HepG2 (cell line): Measurements from ENCODE around the gene SPOPL. TPM values are rescaled to one million over a fixed set of nuclear protein-coding genes. Genes with fewer than 3 reads are reported as not detected.
A peak's percentile ranks its signal among the peaks of the same experiment; 100 is the strongest.

ENCODE experiments used
- BRD4 ChIP-seq: sonication (generic); formaldehyde crosslinking; IDR thresholded peaks from 2 replicates; pipeline ENCODE4 v1.4.0; 2020; ENCODE audit warnings: missing genetic modification reagents
- DMAP1 ChIP-seq: IDR thresholded peaks from 2 replicates; pipeline ENCODE4 v1.6.1; 2016
- GATAD1 ChIP-seq: IDR thresholded peaks from 2 replicates; pipeline ENCODE4 v1.6.1; 2016; ENCODE audit warnings: missing genetic modification reagents, missing compliant biosample characterization
- GFI1 ChIP-seq: sonication (generic); formaldehyde crosslinking; IDR thresholded peaks from 2 replicates; pipeline ENCODE4 v1.5.0; 2020; ENCODE audit warnings: missing genetic modification reagents, mild to moderate bottlenecking, borderline replicate concordance
- JUND ChIP-seq: sonication (generic); formaldehyde crosslinking; IDR thresholded peaks from 2 replicates; pipeline ENCODE4 v1.8.0; 2022; ENCODE audit warnings: mild to moderate bottlenecking, missing genetic modification reagents
- LCORL ChIP-seq, 2 experiments: fragments of 450-650 bp in 1 of 2; sonication (generic) in 1 of 2; formaldehyde crosslinking in 1 of 2; IDR thresholded peaks; 2 replicates each; pipeline versions ENCODE4 v1.5.0 to v1.6.1; 2017 to 2020; ENCODE audit warnings: antibody characterized with exemption in 1 of 2, missing genetic modification reagents in 1 of 2
- MEF2D ChIP-seq: sonication (generic); formaldehyde crosslinking; IDR thresholded peaks from 2 replicates; pipeline ENCODE4 v1.5.1; 2020; ENCODE audit warnings: mild to moderate bottlenecking, missing genetic modification reagents
- MIER2 ChIP-seq: IDR thresholded peaks from 2 replicates; pipeline ENCODE4 v1.6.1; 2016; ENCODE audit warnings: missing biosample characterization, missing genetic modification reagents
- SOX6 ChIP-seq, 2 experiments: fragments of 450-650 bp in 1 of 2; sonication (generic) in 1 of 2; formaldehyde crosslinking in 1 of 2; IDR thresholded peaks; 2 replicates each; pipeline versions ENCODE4 v1.4.0 to v1.6.1; 2017 to 2020; ENCODE audit warnings: antibody characterized with exemption in 1 of 2, mild to moderate bottlenecking in 1 of 2, missing genetic modification reagents in 1 of 2
- TAF1 ChIP-seq: sonication (generic); formaldehyde crosslinking; IDR thresholded peaks from 2 replicates; pipeline ENCODE4 v1.4.0; 2020; ENCODE audit warnings: missing genetic modification reagents
- TAF15 ChIP-seq: fragments of 200-400 bp; formaldehyde crosslinking; IDR thresholded peaks from one replicate; pipeline ENCODE4 v1.6.1; 2018; ENCODE audit warnings: mild to moderate bottlenecking, low read depth, low read length; ENCODE audit not compliant: poor library complexity, severe bottlenecking
- TP53 ChIP-seq: sonication (generic); formaldehyde crosslinking; conservative IDR thresholded peaks from 2 replicates; pipeline ENCODE4 v1.4.0; 2020; ENCODE audit warnings: missing genetic modification reagents
- U2AF2 ChIP-seq: fragments of 200-400 bp; formaldehyde crosslinking; IDR thresholded peaks from 2 replicates; pipeline ENCODE4 v1.6.1; 2017; ENCODE audit warnings: low read depth, mild to moderate bottlenecking, low read length
- ZBTB7B ChIP-seq: sonication (generic); formaldehyde crosslinking; IDR thresholded peaks from 2 replicates; pipeline ENCODE4 v1.4.0; 2020; ENCODE audit warnings: missing genetic modification reagents
- ZNF205 ChIP-seq: IDR thresholded peaks from 2 replicates; pipeline ENCODE4 v1.6.1; 2018; ENCODE audit warnings: missing biosample characterization, missing genetic modification reagents
- ZNF296 ChIP-seq: sonication (generic); formaldehyde crosslinking; conservative IDR thresholded peaks from 2 replicates; pipeline ENCODE4 v1.5.0; 2020; ENCODE audit warnings: mild to moderate bottlenecking, missing genetic modification reagents
- ZNF33A ChIP-seq: sonication (generic); formaldehyde crosslinking; IDR thresholded peaks from 2 replicates; pipeline ENCODE4 v1.5.1; 2020; ENCODE audit warnings: missing genetic modification reagents, mild to moderate bottlenecking, moderate library complexity, borderline replicate concordance
- ZNF432 ChIP-seq: sonication (generic); formaldehyde crosslinking; IDR thresholded peaks from 2 replicates; pipeline ENCODE4 v1.5.0; 2020; ENCODE audit warnings: missing genetic modification reagents, mild to moderate bottlenecking, borderline replicate concordance
- polyA plus RNA-seq, 8 experiments: library from polyadenylated mRNA; depleted of rRNA in 3 of 8; stranded (reverse) in 7 of 8; unstranded in 1 of 8; fragments of >200 nt; fragmentation: Illumina TruSeq in 4 of 8; extraction: Trizol in 4 of 8; gene quantifications; 2 replicates each; pipeline versions ENCODE4 v1.2.1 to v1.2.3, GENCODE V29; 2011 to 2016; ENCODE audit warnings: low read depth in 4 of 8, missing spikeins in 1 of 8, mixed read lengths in 1 of 8; ENCODE audit not compliant: insufficient read depth in 1 of 8
- total RNA-seq, 5 experiments: library from RNA; depleted of rRNA; stranded (reverse); fragments of >200 nt; fragmentation: Illumina TruSeq; extraction: Trizol; gene quantifications; 2 replicates each; pipeline ENCODE4 v1.2.3, GENCODE V29; 2016; ENCODE audit warnings: low read depth in 1 of 5
- TF ChIP-seq, protein P1 (sequence below): sonication (generic); formaldehyde crosslinking; IDR thresholded peaks from 2 replicates; pipeline ENCODE4 v1.4.0; 2020; ENCODE audit warnings: missing genetic modification reagents, borderline replicate concordance
- TF ChIP-seq, protein P2 (sequence below), 2 experiments: fragments of 450-650 bp in 1 of 2; sonication (generic) in 1 of 2; formaldehyde crosslinking; IDR thresholded peaks; 2 replicates each; pipeline versions ENCODE4 v1.5.0 to v1.8.0; 2020 to 2022; ENCODE audit warnings: mild to moderate bottlenecking in 1 of 2, missing genetic modification reagents in 1 of 2
- TF ChIP-seq, protein P3 (sequence below): sonication (generic); formaldehyde crosslinking; IDR thresholded peaks from 2 replicates; pipeline ENCODE4 v1.5.0; 2020; ENCODE audit warnings: missing genetic modification reagents
- TF ChIP-seq, protein P4 (sequence below): sonication (generic); formaldehyde crosslinking; IDR thresholded peaks from 2 replicates; pipeline ENCODE4 v1.5.1; 2020; ENCODE audit warnings: missing genetic modification reagents, mild to moderate bottlenecking, borderline replicate concordance
- TF ChIP-seq, protein P5 (sequence below): sonication (generic); formaldehyde crosslinking; IDR thresholded peaks from 2 replicates; pipeline ENCODE4 v1.4.0; 2020; ENCODE audit warnings: missing genetic modification reagents, mild to moderate bottlenecking, borderline replicate concordance

The SPOPL gene
- total and polyA plus RNA-seq, 2 of the 13 experiments (the other 11 are each of a cell fraction or from before 2014, with no cell fraction given) = 12.6 to 51.6 TPM

DNA sequence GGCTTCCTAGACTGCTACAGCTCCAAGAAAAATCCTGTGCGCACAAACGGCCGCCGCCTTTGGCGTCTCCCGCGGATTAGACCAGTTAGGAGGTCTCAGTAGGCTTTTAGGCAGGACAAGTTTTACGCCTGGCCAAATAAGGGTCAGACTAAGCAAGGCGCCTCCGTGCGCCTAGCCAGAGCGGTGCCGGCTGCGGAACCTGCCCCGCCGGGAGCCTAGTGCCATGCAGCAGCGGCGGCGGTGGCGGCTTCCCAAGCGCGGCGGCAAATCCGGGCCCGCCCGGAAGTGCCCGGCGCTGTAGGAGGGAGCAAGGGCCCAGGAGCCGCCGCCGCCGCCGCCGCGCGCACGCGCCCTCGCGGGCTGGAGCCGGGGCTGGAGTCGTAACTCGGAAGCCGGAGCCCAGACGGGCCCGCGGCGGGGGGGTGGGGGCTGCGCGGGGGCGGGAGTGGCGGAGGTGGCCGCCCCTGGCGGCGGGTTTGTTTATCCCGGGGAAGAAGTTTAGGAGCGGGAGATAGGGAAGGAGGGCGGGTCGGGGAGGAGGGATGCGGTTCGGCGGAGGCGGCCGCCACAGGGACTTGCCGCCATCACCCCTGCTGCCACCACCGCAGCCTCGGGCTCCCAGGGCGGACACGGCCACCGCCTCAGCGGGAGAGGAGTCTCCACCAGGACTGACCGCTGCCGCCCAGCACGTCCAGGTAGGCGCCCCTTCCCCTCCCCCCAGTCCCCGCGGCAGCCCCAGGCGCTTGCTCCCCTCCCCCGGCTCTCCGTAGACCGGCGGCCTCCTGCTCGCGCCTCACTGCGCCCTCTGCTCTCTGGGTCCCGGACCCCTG lies at the start of gene SPOPL (continued):
- peak; percentile 86; the same call in 1 of the 2 replicates for TF ChIP-seq DMAP1 (CRISPR knock-in tag)
- no peak for TF ChIP-seq U2AF2
- TF ChIP-seq ZNF432 (CRISPR knock-in tag) = no peak
- TF ChIP-seq, protein P1, sequence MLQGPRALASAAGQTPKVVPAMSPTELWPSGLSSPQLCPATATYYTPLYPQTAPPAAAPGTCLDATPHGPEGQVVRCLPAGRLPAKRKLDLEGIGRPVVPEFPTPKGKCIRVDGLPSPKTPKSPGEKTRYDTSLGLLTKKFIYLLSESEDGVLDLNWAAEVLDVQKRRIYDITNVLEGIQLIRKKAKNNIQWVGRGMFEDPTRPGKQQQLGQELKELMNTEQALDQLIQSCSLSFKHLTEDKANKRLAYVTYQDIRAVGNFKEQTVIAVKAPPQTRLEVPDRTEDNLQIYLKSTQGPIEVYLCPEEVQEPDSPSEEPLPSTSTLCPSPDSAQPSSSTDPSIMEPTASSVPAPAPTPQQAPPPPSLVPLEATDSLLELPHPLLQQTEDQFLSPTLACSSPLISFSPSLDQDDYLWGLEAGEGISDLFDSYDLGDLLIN (CRISPR knock-in tag) = no peak
- TF ChIP-seq TP53 (CRISPR knock-in tag) = no peak
- TF ChIP-seq, protein P2, sequence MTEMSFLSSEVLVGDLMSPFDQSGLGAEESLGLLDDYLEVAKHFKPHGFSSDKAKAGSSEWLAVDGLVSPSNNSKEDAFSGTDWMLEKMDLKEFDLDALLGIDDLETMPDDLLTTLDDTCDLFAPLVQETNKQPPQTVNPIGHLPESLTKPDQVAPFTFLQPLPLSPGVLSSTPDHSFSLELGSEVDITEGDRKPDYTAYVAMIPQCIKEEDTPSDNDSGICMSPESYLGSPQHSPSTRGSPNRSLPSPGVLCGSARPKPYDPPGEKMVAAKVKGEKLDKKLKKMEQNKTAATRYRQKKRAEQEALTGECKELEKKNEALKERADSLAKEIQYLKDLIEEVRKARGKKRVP (CRISPR knock-in tag; IDR thresholded peaks at IDR 0.05) = no peak; a peak in 1 of 4 replicates
- TF ChIP-seq ZNF33A (CRISPR knock-in tag) = peak; percentile 96
- peak; percentile 63 for TF ChIP-seq GATAD1 (CRISPR knock-in tag)
- TF ChIP-seq ZNF205 = no peak
- no peak for TF ChIP-seq SOX6 (IDR thresholded peaks at IDR 0.05)
- TF ChIP-seq SOX6 (CRISPR knock-in tag; IDR thresholded peaks at IDR 0.05) = no peak
- no peak for TF ChIP-seq MIER2 (CRISPR knock-in tag)
- TF ChIP-seq, protein P3, sequence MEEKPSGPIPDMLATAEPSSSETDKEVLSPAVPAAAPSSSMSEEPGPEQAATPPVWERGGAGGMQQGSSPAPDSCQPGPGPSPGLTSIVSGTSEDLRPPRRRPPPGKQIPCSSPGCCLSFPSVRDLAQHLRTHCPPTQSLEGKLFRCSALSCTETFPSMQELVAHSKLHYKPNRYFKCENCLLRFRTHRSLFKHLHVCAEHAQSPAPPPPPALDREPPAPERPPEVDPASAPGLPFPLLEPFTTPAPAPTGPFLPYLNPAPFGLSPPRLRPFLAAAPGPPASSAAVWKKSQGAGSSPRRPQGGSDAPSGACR (CRISPR knock-in tag) = no peak; the same call in 1 of the 2 replicates
- peak; percentile 87 for TF ChIP-seq TAF1 (CRISPR knock-in tag)
- no peak for TF ChIP-seq LCORL (IDR thresholded peaks at IDR 0.05)
- TF ChIP-seq LCORL (CRISPR knock-in tag; IDR thresholded peaks at IDR 0.05) = peak; percentile 74
- TF ChIP-seq, protein P4, sequence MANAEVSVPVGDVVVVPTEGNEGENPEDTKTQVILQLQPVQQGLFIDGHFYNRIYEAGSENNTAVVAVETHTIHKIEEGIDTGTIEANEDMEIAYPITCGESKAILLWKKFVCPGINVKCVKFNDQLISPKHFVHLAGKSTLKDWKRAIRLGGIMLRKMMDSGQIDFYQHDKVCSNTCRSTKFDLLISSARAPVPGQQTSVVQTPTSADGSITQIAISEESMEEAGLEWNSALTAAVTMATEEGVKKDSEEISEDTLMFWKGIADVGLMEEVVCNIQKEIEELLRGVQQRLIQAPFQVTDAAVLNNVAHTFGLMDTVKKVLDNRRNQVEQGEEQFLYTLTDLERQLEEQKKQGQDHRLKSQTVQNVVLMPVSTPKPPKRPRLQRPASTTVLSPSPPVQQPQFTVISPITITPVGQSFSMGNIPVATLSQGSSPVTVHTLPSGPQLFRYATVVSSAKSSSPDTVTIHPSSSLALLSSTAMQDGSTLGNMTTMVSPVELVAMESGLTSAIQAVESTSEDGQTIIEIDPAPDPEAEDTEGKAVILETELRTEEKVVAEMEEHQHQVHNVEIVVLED = peak; percentile 44; the same call in 1 of the 2 replicates
- peak; percentile 85 for TF ChIP-seq GFI1 (CRISPR knock-in tag)
- TF ChIP-seq JUND (CRISPR knock-in tag) = no peak
- TF ChIP-seq ZNF296 = no peak; the same call in 1 of the 2 replicates
- no peak; the same call in 1 of the 2 replicates for TF ChIP-seq BRD4
- TF ChIP-seq TAF15 = no peak
- TF ChIP-seq ZBTB7B (CRISPR knock-in tag) = 0 out of 2 replicates have a peak, but pooled peaks have one; percentile 32
- TF ChIP-seq, protein P5, sequence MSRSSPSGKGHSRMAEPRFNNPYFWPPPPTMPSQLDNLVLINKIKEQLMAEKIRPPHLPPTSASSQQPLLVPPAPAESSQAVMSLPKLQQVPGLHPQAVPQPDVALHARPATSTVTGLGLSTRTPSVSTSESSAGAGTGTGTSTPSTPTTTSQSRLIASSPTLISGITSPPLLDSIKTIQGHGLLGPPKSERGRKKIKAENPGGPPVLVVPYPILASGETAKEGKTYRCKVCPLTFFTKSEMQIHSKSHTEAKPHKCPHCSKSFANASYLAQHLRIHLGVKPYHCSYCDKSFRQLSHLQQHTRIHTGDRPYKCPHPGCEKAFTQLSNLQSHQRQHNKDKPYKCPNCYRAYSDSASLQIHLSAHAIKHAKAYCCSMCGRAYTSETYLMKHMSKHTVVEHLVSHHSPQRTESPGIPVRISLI (CRISPR knock-in tag) = no peak; the same call in 1 of the 2 replicates
- TF ChIP-seq MEF2D = 0 out of 2 replicates have a peak, but pooled peaks have one; percentile 22
